AG04450 (cell line): Measurements from ENCODE around the gene C2orf42. TPM values are rescaled to one million over a fixed set of nuclear protein-coding genes. Genes with fewer than 3 reads are reported as not detected.
"Not testable (repeated sequence)": the region's sequence is repeated elsewhere in the genome, so short reads cannot be mapped to it uniquely, and the experiment has no call there.

Experiments used
- CTCF ChIA-PET: fragments of 300-600, 350-600 bp; formaldehyde crosslinking; extraction: SDS; loops from one replicate; lab custom pipeline; 2022; ENCODE audit warnings: antibody characterized with exemption, inconsistent platforms; lab: Charles Lee
- POLR2A ChIA-PET: fragments of 350-600 bp; formaldehyde crosslinking; extraction: SDS; loops from one replicate; lab custom pipeline; 2021; ENCODE audit warnings: antibody characterized with exemption, inconsistent platforms; lab: Yijun Ruan, JAX
- DNase-seq: peaks from one replicate; pipeline ENCODE4 v3.0.0-alpha.2; 2011; ENCODE audit warnings: low read depth, low spot score
- H3K27ac ChIP-seq: one replicate; pipeline ENCODE4 v1.5.1; 2012; ENCODE audit warnings: low read depth, low read length, control low read depth
- H3K27me3 ChIP-seq: one replicate; pipeline ENCODE4 v1.6.0; 2012; ENCODE audit warnings: low read length; ENCODE audit not compliant: control insufficient read depth, insufficient read depth
- H3K4me3 ChIP-seq: 2 replicates; pipeline ENCODE4 v1.5.1; 2011; ENCODE audit warnings: mild to moderate bottlenecking, low read depth, low read length, control low read depth
- H3K9me3 ChIP-seq: 2 replicates; pipeline ENCODE4 v1.5.1; 2012; ENCODE audit warnings: low read length; ENCODE audit not compliant: control insufficient read depth, insufficient read depth
- polyA plus RNA-seq: library from polyadenylated mRNA; depleted of rRNA; stranded (reverse); fragments of >200 nt; gene quantifications from 2 replicates; pipeline ENCODE4 v1.2.3, GENCODE V29; 2011
- TF ChIP-seq, protein P1 (sequence below): IDR thresholded peaks from 2 replicates; pipeline ENCODE4 v1.5.1; 2011; ENCODE audit warnings: low read depth, low read length, control low read depth, inconsistent platforms

The C2orf42 gene
- polyA plus RNA-seq, 1 experiment, result 10.7 TPM

DNA sequence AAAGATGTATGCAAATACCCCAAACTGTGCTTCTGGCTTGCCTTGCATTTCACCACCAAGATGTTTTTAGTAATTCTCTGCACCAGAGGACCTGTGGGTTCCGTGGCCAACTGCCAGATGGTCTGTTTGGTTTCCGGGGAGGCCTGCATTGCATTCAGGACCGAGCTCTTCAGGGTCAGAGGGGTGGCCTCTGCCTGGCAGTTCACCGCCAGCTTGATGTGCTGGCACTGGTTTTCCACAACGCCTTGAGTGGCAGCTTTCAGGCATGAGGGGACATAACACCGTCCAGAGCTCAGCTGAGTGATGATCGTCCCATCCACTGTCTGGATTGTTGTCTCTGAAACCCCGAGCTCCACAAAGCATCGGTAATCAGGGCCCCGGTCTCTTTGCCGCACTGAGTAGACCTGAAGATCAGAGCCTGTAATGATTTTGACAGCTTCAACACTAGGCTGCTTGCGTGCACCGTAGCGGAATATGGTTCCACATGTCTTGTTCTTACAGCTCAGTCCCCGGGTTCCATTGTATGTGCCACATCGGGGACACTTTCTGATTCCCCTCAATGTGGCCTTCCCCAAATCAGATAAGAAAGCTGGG lies 9.4 kb downstream of the C2orf42 start:
- CTCF ChIA-PET, result no interaction called here
- TF ChIP-seq, protein P1, sequence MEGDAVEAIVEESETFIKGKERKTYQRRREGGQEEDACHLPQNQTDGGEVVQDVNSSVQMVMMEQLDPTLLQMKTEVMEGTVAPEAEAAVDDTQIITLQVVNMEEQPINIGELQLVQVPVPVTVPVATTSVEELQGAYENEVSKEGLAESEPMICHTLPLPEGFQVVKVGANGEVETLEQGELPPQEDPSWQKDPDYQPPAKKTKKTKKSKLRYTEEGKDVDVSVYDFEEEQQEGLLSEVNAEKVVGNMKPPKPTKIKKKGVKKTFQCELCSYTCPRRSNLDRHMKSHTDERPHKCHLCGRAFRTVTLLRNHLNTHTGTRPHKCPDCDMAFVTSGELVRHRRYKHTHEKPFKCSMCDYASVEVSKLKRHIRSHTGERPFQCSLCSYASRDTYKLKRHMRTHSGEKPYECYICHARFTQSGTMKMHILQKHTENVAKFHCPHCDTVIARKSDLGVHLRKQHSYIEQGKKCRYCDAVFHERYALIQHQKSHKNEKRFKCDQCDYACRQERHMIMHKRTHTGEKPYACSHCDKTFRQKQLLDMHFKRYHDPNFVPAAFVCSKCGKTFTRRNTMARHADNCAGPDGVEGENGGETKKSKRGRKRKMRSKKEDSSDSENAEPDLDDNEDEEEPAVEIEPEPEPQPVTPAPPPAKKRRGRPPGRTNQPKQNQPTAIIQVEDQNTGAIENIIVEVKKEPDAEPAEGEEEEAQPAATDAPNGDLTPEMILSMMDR, result no peak
- H3K27ac ChIP-seq, result no peak overlapping the region
- H3K9me3 ChIP-seq, result no peaks in the 10 kb centered on the region
- DNase-seq, result no peak
- H3K4me3 ChIP-seq, result no peak overlapping the region
- no peaks in the 10 kb centered on the region for H3K27me3 ChIP-seq
- POLR2A ChIA-PET, result interaction anchor here (1.1 kb wide), 1 partner anchor 10 kb away, joined by 3 read pairs; the partner anchor contains the start of gene C2orf42

DNA sequence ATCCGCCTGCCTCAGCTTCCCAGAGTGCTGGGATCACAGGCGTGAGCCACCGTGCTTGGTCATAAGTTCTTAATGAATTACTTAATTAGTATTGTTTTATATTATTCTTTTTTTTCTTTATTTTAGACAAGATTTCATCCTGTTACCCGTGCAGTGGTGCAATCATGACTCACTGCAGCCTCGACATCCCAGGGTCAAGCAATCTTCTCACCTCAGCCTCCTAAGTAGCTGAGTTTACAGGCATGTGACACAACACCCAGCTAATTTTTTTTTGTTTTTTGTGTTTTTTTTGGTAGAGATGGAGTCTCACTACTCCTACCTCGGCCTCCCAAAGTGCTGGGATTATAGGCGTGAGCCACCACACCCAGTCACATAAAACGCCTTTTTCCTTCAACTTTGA lies 17.3 kb downstream of the C2orf42 start:
- POLR2A ChIA-PET, result no interaction called here
- H3K27me3 ChIP-seq, result no peaks in the 10 kb centered on the region
- H3K9me3 ChIP-seq, result no peaks in the 10 kb centered on the region
- H3K4me3 ChIP-seq, result no peak overlapping the region
- no peak overlapping the region for H3K27ac ChIP-seq
- no peak for DNase-seq
- CTCF ChIA-PET, result no interaction called here
- TF ChIP-seq, protein P1, result no peak

DNA sequence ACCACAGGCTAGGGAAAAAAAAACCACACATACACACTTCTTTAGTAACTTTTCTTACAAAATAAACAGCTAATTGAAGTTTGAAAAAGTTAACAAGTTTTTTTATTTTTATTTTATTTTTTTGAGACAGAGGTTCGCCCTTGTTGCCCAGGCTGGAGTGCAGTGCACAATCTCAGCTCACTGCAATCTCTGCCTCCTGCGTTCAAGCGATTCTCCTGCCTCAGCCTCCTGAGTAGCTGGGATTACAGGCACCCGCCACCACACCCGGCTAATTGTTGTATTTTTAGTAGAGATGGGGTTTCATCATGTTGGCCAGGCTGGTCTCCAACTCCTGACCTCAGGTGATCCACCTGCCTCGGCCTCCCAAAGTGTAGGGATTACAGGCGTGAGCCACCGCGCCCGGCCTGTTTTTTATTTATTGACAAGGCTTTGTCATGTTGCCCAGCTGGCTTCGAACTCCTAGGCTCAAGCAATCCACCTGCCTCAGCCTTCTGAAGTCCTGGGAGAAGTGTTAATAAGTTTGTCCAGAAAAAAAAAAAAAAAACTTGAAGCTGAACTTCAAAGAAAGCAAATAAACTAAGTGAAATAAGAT lies 21.1 kb downstream of the C2orf42 start:
- not testable (repeated sequence) for DNase-seq, H3K27me3 ChIP-seq, H3K9me3 ChIP-seq, H3K4me3 ChIP-seq, H3K27ac ChIP-seq
- ChIA-PET POLR2A (interaction anchor here (0.6 to 0.7 kb wide), 2 partner anchors 21 to 136 kb away, joined by 3 to 6 read pairs; no protein-coding TSS in a partner anchor), CTCF (interaction anchor here (0.7 to 1.1 kb wide), 3 partner anchors 9 to 257 kb away, joined by 3 to 4 read pairs (median 3); no protein-coding TSS in a partner anchor)

DNA sequence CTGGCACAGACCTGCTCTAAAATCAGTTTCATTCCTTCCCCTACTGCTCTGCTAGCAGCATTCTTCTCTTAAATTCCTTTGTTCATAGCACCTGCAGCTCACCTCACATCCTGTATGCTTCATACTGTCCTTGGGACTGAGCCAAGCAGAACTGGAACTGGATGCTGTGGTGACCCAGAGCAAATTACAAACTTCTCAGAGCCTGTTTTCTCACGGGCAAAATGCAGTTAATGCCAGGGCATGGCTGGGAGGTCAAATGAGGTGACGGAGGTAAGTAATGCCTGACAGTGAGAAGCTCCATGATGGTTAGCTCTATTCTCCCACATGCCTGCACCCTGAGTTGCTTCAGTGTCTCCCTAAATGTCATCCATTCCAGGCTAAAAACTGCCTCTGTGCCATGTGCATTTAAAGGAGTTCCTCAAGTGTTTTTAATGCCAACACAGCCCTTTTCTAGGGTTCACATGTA lies 29.7 kb downstream of the C2orf42 start:
- ChIA-PET POLR2A (no interaction called here), CTCF (no interaction called here)
- no peak overlapping the region for H3K27ac ChIP-seq
- TF ChIP-seq, protein P1, result no peak
- no peak for DNase-seq
- H3K27me3 ChIP-seq, result no peaks in the 10 kb centered on the region
- no peaks in the 10 kb centered on the region for H3K9me3 ChIP-seq
- H3K4me3 ChIP-seq, result no peak overlapping the region

DNA sequence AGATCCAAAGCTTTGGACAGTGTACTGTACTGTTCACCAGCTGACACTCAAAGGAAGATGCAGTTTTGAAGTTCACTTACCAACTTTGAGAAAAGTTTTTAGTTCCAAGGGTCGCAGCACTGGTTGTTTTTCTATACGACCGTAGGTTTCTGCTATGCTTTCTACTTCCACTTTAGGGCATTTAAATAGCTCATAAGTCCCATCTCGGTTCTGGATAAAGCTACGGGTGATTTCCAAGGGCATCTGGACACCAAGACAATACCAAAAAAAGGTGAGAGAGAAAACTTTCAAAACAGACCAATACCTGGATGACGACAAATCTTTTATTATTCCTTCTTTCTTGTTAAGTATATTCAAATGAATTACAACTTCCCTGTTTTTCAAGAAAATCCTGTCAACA lies 30.3 kb downstream of the C2orf42 start:
- H3K4me3 ChIP-seq, result no peak overlapping the region
- DNase-seq, result no peak
- TF ChIP-seq, protein P1, result no peak
- POLR2A ChIA-PET, result no interaction called here
- CTCF ChIA-PET, result no interaction called here
- H3K27ac ChIP-seq, result no peak overlapping the region
- no peaks in the 10 kb centered on the region for H3K9me3 ChIP-seq
- H3K27me3 ChIP-seq, result no peaks in the 10 kb centered on the region

DNA sequence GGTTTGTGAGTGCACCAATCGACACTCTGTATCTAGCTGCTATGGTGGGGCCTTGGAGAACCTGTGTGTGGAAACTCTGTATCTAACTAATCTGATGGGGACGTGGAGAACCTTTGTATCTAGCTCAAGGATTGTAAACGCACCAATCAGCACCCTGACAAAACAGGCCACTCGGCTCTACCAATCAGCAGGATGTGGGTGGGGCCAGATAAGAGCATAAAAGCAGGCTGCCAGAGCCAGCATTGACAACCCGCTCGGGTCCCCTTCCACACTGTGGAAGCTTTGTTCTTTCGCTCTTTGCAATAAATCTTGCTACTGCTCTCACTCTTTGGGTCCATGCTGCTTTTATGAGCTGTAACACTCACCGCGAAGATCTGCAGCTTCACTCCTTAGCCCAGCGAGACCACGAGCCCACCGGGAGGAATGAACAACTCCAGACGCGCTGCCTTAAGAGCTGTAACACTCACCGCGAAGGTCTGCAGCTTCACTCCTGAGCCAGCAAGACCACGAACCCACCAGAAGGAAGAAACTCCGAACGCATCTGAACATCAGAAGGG lies 41.6 kb downstream of the C2orf42 start:
- POLR2A ChIA-PET, DNase-seq, H3K27ac ChIP-seq, H3K9me3 ChIP-seq, H3K4me3 ChIP-seq, H3K27me3 ChIP-seq, CTCF ChIA-PET: not testable (repeated sequence)

DNA sequence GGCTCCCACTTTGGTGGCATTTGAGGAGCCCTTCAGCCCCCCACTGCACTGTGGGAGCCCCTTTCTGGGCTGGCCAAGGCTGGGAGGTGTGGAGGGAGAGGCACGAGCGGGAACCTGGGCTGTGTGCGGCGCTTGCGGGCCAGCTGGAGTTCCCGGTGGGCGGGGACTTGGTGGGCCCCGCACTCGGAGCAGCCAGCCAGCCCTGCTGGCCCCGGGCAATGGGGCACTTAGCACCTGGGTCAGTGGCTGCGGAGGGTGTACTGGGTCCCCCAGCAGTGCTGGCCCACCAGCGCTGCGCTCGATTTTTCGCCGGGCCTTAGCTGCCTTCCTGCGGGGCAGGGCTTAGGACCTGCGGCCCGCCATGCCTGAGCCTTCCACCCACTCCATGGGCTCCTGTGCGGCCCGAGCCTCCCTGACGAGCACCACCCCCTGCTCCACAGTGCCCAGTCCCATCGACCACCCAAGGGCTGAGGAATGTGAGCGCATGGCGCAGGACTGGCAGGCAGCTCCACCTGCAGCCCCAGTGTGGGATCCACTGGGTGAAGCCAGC lies 42.5 kb downstream of the C2orf42 start:
- H3K4me3 ChIP-seq, H3K9me3 ChIP-seq, H3K27ac ChIP-seq, POLR2A ChIA-PET, DNase-seq, CTCF ChIA-PET, H3K27me3 ChIP-seq: not testable (repeated sequence)
